WTC11 (cell line): ENCODE measurements around the gene C1QBP. TPM values are rescaled to one million over a fixed set of nuclear protein-coding genes. Genes with fewer than 3 reads are reported as not detected.
A peak's percentile ranks its signal among the peaks of the same experiment; 100 is the strongest.

Experiments used
- ATAC-seq: fragments of 200-7000 bp; cut with Tn5 transposase; 2 replicates; pipeline ENCODE4 v1.10.0; 2021; ENCODE audit warnings: mild to moderate bottlenecking, moderate library complexity
- CTCF ChIA-PET: fragments of 300-600 bp; sonication (Branson Sonifier 250); formaldehyde crosslinking; loops from one replicate; lab custom pipeline; 2021; ENCODE audit warnings: antibody characterized with exemption; lab: Charles Lee
- POLR2A ChIA-PET: fragments of 350-600 bp; sonication (Branson Sonifier 250); formaldehyde crosslinking; loops from one replicate; lab custom pipeline; 2021; ENCODE audit warnings: antibody characterized with exemption; lab: Charles Lee
- DNase-seq: peaks from one replicate; pipeline ENCODE4 v3.0.0; 2021; ENCODE audit warnings: low spot score
- H3K27ac Mint-ChIP-seq: 2 replicates; pipeline ENCODE4 v1.8.0; 2021; ENCODE audit warnings: mixed read lengths
- H3K27me3 Mint-ChIP-seq: 2 replicates; pipeline ENCODE4 v1.8.0; 2021; ENCODE audit warnings: low read depth, mild to moderate bottlenecking, moderate library complexity, mixed read lengths
- H3K36me3 Mint-ChIP-seq: 2 replicates; pipeline ENCODE4 v1.8.0; 2021; ENCODE audit warnings: mixed read lengths
- H3K4me1 Mint-ChIP-seq: 2 replicates; pipeline ENCODE4 v1.8.0; 2022; ENCODE audit warnings: mixed read lengths
- H3K4me3 Mint-ChIP-seq: 2 replicates; pipeline ENCODE4 v1.8.0; 2021; ENCODE audit warnings: mild to moderate bottlenecking, moderate library complexity, mixed read lengths
- H3K9me3 Mint-ChIP-seq: 2 replicates; pipeline ENCODE4 v1.8.0; 2021; ENCODE audit warnings: mixed read lengths
- FOXK1 ChIP-seq: sonication (generic); formaldehyde crosslinking; IDR thresholded peaks from 2 replicates; pipeline ENCODE4 v1.8.0; 2022; ENCODE audit warnings: mild to moderate bottlenecking, moderate library complexity, missing genetic modification reagents
- GABPB1 ChIP-seq: sonication (generic); formaldehyde crosslinking; IDR thresholded peaks from 2 replicates; pipeline ENCODE4 v1.8.1; 2023; ENCODE audit warnings: mild to moderate bottlenecking, missing genetic modification reagents
- GRHL2 ChIP-seq: fragments of 250-450 bp; sonication (Bioruptor Pico); IDR thresholded peaks from 2 replicates; pipeline ENCODE4 v1.8.0; 2022; ENCODE audit warnings: mild to moderate bottlenecking, moderate library complexity; ENCODE audit not compliant: insufficient replicate concordance, severe bottlenecking
- MYBL2 ChIP-seq: sonication (generic); formaldehyde crosslinking; IDR thresholded peaks from 2 replicates; pipeline ENCODE4 v1.8.1; 2023; ENCODE audit warnings: mild to moderate bottlenecking, moderate library complexity, missing genetic modification reagents
- RORB ChIP-seq: fragments of 250-450 bp; sonication (Bioruptor Pico); IDR thresholded peaks from 2 replicates; pipeline ENCODE4 v1.9.0; 2021; ENCODE audit warnings: mild to moderate bottlenecking
- SMAD3 ChIP-seq: sonication (generic); formaldehyde crosslinking; IDR thresholded peaks from 2 replicates; pipeline ENCODE4 v1.8.0; 2022; ENCODE audit warnings: missing genetic modification reagents, mild to moderate bottlenecking, borderline replicate concordance
- TP53 ChIP-seq: sonication (generic); formaldehyde crosslinking; IDR thresholded peaks from 2 replicates; pipeline ENCODE4 v1.8.1; 2023; ENCODE audit warnings: mild to moderate bottlenecking, missing genetic modification reagents
- ZNF138 ChIP-seq: sonication (generic); formaldehyde crosslinking; conservative IDR thresholded peaks from 2 replicates; pipeline ENCODE4 v1.8.1; 2022; ENCODE audit warnings: mild to moderate bottlenecking, moderate library complexity, missing genetic modification reagents
- total RNA-seq: library from RNA; stranded (reverse); gene quantifications from 3 replicates; pipeline ENCODE4 v1.2.3, GENCODE V29; 2021
- TF ChIP-seq, protein P1 (sequence below): sonication (generic); formaldehyde crosslinking; IDR thresholded peaks from 2 replicates; pipeline ENCODE4 v1.8.0; 2023; ENCODE audit warnings: mild to moderate bottlenecking, missing genetic modification reagents
- TF ChIP-seq, protein P2 (sequence below): sonication (generic); formaldehyde crosslinking; IDR thresholded peaks from 2 replicates; pipeline ENCODE4 v1.8.1; 2023; ENCODE audit warnings: mild to moderate bottlenecking, missing genetic modification reagents, moderate library complexity
- TF ChIP-seq, protein P3 (sequence below): sonication (generic); formaldehyde crosslinking; conservative IDR thresholded peaks from 2 replicates; pipeline ENCODE4 v1.8.1; 2022; ENCODE audit warnings: mild to moderate bottlenecking, missing genetic modification reagents
- TF ChIP-seq, protein P4 (sequence below): sonication (generic); formaldehyde crosslinking; IDR thresholded peaks from 2 replicates; pipeline ENCODE4 v1.8.1; 2023; ENCODE audit warnings: mild to moderate bottlenecking, missing genetic modification reagents
- TF ChIP-seq, protein P5 (sequence below): sonication (generic); formaldehyde crosslinking; IDR thresholded peaks from 2 replicates; pipeline ENCODE4 v1.8.0; 2022; ENCODE audit warnings: missing genetic modification reagents
- TF ChIP-seq, protein P6 (sequence below): sonication (generic); formaldehyde crosslinking; IDR thresholded peaks from 2 replicates; pipeline ENCODE4 v1.8.0; 2023; ENCODE audit warnings: missing genetic modification reagents, mild to moderate bottlenecking, borderline replicate concordance
- TF ChIP-seq, protein P7 (sequence below): sonication (generic); formaldehyde crosslinking; IDR thresholded peaks from 2 replicates; pipeline ENCODE4 v1.8.1; 2023; ENCODE audit warnings: mild to moderate bottlenecking, missing genetic modification reagents, moderate library complexity
- TF ChIP-seq, protein P8 (sequence below): sonication (generic); formaldehyde crosslinking; IDR thresholded peaks from 2 replicates; pipeline ENCODE4 v1.8.1; 2022; ENCODE audit warnings: low read depth, mild to moderate bottlenecking, moderate library complexity, missing genetic modification reagents, borderline replicate concordance
- TF ChIP-seq, protein P9 (sequence below): fragments of 250-450 bp; sonication (Bioruptor Pico); IDR thresholded peaks from 2 replicates; pipeline ENCODE4 v2.1.2; 2022; ENCODE audit warnings: mild to moderate bottlenecking, moderate library complexity

C1QBP gene
- total RNA-seq, 1 experiment from 2014 or later, result 429 TPM

DNA sequence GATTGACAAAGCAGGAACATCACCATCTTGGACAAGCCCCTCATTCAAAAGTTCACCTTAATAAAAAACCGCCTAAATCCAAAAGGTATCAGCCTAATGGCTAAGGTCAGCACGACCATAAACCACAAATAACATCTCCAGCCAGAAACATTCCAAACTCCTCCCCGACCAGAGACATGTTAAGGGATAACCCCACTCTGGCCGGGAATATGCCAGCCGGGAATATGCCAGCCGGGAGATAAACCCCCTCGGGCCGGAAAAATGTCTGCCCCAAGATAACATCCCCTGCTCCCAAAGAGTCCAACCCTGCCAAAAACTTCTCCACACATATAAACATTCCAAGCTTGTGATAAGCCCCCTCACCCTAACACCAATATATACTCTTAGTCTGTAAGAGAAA, 28.5 kb upstream of the C1QBP start (continued):
- TF ChIP-seq, protein P1, sequence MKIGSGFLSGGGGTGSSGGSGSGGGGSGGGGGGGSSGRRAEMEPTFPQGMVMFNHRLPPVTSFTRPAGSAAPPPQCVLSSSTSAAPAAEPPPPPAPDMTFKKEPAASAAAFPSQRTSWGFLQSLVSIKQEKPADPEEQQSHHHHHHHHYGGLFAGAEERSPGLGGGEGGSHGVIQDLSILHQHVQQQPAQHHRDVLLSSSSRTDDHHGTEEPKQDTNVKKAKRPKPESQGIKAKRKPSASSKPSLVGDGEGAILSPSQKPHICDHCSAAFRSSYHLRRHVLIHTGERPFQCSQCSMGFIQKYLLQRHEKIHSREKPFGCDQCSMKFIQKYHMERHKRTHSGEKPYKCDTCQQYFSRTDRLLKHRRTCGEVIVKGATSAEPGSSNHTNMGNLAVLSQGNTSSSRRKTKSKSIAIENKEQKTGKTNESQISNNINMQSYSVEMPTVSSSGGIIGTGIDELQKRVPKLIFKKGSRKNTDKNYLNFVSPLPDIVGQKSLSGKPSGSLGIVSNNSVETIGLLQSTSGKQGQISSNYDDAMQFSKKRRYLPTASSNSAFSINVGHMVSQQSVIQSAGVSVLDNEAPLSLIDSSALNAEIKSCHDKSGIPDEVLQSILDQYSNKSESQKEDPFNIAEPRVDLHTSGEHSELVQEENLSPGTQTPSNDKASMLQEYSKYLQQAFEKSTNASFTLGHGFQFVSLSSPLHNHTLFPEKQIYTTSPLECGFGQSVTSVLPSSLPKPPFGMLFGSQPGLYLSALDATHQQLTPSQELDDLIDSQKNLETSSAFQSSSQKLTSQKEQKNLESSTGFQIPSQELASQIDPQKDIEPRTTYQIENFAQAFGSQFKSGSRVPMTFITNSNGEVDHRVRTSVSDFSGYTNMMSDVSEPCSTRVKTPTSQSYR (CRISPR knock-in tag), result no peak
- TF ChIP-seq RORB (CRISPR knock-in tag), result no peak
- TF ChIP-seq, protein P2, sequence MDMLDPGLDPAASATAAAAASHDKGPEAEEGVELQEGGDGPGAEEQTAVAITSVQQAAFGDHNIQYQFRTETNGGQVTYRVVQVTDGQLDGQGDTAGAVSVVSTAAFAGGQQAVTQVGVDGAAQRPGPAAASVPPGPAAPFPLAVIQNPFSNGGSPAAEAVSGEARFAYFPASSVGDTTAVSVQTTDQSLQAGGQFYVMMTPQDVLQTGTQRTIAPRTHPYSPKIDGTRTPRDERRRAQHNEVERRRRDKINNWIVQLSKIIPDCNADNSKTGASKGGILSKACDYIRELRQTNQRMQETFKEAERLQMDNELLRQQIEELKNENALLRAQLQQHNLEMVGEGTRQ (CRISPR knock-in tag), result no peak
- TF ChIP-seq, protein P3, sequence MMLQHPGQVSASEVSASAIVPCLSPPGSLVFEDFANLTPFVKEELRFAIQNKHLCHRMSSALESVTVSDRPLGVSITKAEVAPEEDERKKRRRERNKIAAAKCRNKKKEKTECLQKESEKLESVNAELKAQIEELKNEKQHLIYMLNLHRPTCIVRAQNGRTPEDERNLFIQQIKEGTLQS (CRISPR knock-in tag), result no peak
- TF ChIP-seq, protein P4, sequence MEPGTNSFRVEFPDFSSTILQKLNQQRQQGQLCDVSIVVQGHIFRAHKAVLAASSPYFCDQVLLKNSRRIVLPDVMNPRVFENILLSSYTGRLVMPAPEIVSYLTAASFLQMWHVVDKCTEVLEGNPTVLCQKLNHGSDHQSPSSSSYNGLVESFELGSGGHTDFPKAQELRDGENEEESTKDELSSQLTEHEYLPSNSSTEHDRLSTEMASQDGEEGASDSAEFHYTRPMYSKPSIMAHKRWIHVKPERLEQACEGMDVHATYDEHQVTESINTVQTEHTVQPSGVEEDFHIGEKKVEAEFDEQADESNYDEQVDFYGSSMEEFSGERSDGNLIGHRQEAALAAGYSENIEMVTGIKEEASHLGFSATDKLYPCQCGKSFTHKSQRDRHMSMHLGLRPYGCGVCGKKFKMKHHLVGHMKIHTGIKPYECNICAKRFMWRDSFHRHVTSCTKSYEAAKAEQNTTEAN (CRISPR knock-in tag), result no peak
- TF ChIP-seq GRHL2 (CRISPR knock-in tag), result no peak

DNA sequence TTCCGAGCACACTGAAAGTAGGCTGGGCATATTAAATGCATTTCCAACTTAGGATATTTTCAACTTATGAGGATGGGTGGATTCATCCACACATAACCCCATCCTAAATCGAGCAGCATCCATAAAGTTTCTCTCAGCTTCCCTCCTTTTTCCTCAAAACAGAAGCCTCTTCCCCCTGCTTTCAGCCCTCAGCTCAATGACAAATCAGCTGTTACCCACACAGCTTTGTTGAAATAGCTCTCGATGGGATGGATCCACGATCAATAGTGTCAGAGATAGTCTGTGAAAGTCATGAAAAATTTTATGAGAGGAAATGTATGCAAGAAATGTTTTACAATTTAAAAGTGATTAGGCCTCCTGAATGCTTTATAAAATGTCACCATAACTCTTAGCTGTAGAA, 27.3 kb upstream of the C1QBP start:
- peak overlapping the region; percentile 61; the same call in 1 of the 2 replicates for H3K27ac Mint-ChIP-seq
- ATAC-seq, result no peak
- peaks cover 19% of the 10 kb centered on the region for H3K36me3 Mint-ChIP-seq
- no peaks in the 10 kb centered on the region for H3K27me3 Mint-ChIP-seq
- ChIA-PET CTCF (interaction anchor here (2.0 kb wide), 1 partner anchor 27 kb away, joined by 5 read pairs; the partner anchor contains the start of gene C1QBP), POLR2A (no interaction called here)
- H3K4me3 Mint-ChIP-seq, result peak overlapping the region; percentile 89
- no peak for DNase-seq
- no peaks in the 10 kb centered on the region for H3K9me3 Mint-ChIP-seq
- peaks cover 23% of the 10 kb centered on the region for H3K4me1 Mint-ChIP-seq
- TF ChIP-seq, protein P5, sequence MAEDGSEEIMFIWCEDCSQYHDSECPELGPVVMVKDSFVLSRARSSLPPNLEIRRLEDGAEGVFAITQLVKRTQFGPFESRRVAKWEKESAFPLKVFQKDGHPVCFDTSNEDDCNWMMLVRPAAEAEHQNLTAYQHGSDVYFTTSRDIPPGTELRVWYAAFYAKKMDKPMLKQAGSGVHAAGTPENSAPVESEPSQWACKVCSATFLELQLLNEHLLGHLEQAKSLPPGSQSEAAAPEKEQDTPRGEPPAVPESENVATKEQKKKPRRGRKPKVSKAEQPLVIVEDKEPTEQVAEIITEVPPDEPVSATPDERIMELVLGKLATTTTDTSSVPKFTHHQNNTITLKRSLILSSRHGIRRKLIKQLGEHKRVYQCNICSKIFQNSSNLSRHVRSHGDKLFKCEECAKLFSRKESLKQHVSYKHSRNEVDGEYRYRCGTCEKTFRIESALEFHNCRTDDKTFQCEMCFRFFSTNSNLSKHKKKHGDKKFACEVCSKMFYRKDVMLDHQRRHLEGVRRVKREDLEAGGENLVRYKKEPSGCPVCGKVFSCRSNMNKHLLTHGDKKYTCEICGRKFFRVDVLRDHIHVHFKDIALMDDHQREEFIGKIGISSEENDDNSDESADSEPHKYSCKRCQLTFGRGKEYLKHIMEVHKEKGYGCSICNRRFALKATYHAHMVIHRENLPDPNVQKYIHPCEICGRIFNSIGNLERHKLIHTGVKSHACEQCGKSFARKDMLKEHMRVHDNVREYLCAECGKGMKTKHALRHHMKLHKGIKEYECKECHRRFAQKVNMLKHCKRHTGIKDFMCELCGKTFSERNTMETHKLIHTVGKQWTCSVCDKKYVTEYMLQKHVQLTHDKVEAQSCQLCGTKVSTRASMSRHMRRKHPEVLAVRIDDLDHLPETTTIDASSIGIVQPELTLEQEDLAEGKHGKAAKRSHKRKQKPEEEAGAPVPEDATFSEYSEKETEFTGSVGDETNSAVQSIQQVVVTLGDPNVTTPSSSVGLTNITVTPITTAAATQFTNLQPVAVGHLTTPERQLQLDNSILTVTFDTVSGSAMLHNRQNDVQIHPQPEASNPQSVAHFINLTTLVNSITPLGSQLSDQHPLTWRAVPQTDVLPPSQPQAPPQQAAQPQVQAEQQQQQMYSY, result no peak
- TF ChIP-seq ZNF138 (CRISPR knock-in tag) (no peak), SMAD3 (CRISPR knock-in tag) (no peak), FOXK1 (CRISPR knock-in tag) (no peak), MYBL2 (CRISPR knock-in tag) (no peak), TP53 (CRISPR knock-in tag) (no peak), GABPB1 (no peak)
- TF ChIP-seq, protein P6, sequence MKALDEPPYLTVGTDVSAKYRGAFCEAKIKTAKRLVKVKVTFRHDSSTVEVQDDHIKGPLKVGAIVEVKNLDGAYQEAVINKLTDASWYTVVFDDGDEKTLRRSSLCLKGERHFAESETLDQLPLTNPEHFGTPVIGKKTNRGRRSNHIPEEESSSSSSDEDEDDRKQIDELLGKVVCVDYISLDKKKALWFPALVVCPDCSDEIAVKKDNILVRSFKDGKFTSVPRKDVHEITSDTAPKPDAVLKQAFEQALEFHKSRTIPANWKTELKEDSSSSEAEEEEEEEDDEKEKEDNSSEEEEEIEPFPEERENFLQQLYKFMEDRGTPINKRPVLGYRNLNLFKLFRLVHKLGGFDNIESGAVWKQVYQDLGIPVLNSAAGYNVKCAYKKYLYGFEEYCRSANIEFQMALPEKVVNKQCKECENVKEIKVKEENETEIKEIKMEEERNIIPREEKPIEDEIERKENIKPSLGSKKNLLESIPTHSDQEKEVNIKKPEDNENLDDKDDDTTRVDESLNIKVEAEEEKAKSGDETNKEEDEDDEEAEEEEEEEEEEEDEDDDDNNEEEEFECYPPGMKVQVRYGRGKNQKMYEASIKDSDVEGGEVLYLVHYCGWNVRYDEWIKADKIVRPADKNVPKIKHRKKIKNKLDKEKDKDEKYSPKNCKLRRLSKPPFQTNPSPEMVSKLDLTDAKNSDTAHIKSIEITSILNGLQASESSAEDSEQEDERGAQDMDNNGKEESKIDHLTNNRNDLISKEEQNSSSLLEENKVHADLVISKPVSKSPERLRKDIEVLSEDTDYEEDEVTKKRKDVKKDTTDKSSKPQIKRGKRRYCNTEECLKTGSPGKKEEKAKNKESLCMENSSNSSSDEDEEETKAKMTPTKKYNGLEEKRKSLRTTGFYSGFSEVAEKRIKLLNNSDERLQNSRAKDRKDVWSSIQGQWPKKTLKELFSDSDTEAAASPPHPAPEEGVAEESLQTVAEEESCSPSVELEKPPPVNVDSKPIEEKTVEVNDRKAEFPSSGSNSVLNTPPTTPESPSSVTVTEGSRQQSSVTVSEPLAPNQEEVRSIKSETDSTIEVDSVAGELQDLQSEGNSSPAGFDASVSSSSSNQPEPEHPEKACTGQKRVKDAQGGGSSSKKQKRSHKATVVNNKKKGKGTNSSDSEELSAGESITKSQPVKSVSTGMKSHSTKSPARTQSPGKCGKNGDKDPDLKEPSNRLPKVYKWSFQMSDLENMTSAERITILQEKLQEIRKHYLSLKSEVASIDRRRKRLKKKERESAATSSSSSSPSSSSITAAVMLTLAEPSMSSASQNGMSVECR (CRISPR knock-in tag), result no peak
- TF ChIP-seq, protein P7, sequence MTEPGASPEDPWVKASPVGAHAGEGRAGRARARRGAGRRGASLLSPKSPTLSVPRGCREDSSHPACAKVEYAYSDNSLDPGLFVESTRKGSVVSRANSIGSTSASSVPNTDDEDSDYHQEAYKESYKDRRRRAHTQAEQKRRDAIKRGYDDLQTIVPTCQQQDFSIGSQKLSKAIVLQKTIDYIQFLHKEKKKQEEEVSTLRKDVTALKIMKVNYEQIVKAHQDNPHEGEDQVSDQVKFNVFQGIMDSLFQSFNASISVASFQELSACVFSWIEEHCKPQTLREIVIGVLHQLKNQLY, result no peak
- TF ChIP-seq, protein P8, sequence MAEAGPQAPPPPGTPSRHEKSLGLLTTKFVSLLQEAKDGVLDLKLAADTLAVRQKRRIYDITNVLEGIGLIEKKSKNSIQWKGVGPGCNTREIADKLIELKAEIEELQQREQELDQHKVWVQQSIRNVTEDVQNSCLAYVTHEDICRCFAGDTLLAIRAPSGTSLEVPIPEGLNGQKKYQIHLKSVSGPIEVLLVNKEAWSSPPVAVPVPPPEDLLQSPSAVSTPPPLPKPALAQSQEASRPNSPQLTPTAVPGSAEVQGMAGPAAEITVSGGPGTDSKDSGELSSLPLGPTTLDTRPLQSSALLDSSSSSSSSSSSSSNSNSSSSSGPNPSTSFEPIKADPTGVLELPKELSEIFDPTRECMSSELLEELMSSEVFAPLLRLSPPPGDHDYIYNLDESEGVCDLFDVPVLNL, result no peak
- TF ChIP-seq, protein P9, sequence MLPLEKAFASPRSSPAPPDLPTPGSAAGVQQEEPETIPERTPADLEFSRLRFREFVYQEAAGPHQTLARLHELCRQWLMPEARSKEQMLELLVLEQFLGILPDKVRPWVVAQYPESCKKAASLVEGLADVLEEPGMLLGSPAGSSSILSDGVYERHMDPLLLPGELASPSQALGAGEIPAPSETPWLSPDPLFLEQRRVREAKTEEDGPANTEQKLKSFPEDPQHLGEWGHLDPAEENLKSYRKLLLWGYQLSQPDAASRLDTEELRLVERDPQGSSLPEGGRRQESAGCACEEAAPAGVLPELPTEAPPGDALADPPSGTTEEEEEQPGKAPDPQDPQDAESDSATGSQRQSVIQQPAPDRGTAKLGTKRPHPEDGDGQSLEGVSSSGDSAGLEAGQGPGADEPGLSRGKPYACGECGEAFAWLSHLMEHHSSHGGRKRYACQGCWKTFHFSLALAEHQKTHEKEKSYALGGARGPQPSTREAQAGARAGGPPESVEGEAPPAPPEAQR (CRISPR knock-in tag), result no peak
